GM12873 (cell line): Measurements from ENCODE around the gene PMM1.

Source experiments
- CTCF ChIP-seq: IDR thresholded peaks from 2 replicates; pipeline ENCODE4 v1.5.1; 2012; ENCODE audit warnings: low read depth, mild to moderate bottlenecking, moderate library complexity, low read length, control low read depth; ENCODE audit not compliant: insufficient read depth; ENCODE audit errors: missing control alignments

PMM1 gene

GRCh38 chr22:41531715-41532477 lies 57.7 kb downstream of the PMM1 start:
- TF ChIP-seq CTCF: no peak

- TF ChIP-seq CTCF: no peak
Measured at GRCh38 chr22:41530890-41531714, 58.5 kb downstream of the PMM1 start.

- no peak for TF ChIP-seq CTCF
Measured at GRCh38 chr22:41528938-41529561, 60.6 kb downstream of the PMM1 start.

- no peak for TF ChIP-seq CTCF
Measured at GRCh38 chr22:41528132-41528766, 61.4 kb downstream of the PMM1 start.
